HG03280 (cell line): Measurements from ENCODE around the gene CBY2.
A peak's percentile ranks its signal among the peaks of the same experiment; 100 is the strongest.

Experiments used
- ATAC-seq: cut with Tn5 transposase; IDR thresholded peaks from one replicate; pipeline ENCODE4 v1.9.1; 2021; ENCODE audit warnings: mild to moderate bottlenecking, moderate library complexity; ENCODE audit not compliant: unreplicated experiment

Gene CBY2

GRCh38 chr13:45700971-45701900 lies 884 bp upstream of the CBY2 start:
- ATAC-seq: peak; percentile 64

DNA sequence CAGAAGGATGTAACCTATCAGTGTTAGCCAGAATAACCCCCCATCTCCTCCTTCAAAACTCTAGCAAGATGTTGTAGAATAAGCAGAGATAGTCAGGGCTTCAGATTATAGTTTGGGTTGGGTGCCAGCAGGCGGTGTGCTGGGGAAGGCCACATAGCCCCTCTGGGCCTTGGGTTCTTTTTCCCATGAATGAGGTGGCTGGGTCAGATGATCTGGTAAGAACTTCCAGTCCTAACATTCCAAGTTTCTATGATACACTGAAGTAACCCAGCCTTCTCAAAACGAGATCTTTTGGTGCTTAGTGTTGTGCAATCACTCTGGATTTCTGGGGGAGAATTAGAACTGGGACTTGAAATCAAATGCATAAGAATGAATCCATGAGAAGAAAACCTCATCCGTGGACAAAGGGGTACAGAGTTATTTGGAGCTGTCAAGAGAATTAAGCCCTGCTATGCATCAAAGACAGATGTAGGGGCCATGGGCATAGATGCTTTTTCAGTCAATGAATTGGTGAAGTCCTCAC lies 810 bp downstream of the CBY2 start:
- ATAC-seq: no peak

DNA sequence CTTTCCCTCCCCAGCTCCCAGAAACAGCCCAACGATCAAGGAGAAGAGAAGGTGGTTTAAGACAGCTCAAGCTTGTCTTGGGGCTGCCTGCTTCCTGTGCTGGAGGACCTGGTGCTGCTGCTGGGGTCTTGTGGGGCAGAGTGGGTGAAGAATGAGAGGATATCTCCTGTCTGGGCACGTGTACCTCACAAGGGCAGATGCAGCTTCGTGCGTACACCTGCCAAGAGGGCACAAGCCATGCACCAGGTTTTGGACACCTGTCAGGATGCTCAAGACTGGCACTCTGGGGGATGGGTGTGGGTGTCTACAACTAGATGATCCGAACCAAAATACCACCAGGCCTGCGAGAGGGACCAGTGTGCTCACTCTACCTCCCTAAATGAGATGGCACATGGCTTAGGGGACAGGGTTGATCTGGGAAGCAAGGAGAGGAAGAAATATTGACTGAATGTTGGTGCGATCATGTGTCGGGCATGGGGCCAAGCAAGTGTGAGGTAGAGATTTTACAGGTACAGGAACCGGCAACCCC lies 2.2 kb downstream of the CBY2 start:
- no peak for ATAC-seq

GRCh38 chr13:45704854-45705695 lies 3.0 kb downstream of the CBY2 start:
- no peak for ATAC-seq

DNA sequence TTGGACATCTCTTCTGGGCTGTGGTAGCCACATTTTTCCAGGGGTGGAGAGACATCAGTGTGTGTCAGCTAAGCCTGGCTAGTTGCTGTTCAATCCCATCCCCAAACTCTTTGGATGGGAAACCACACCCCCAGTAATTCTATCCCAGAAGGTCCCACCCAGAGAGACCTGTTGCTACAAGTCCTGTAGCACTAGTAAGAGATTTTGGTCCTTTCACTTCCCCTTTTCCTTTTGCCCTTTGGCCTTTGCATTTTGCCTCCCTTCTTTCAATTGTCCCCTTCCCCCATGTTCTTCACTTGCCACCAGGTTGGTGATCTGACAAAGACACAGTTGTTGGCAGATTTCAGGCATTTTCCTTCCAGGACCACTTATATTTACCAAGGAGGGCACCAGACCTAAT lies 3.8 kb downstream of the CBY2 start:
- no peak for ATAC-seq

DNA sequence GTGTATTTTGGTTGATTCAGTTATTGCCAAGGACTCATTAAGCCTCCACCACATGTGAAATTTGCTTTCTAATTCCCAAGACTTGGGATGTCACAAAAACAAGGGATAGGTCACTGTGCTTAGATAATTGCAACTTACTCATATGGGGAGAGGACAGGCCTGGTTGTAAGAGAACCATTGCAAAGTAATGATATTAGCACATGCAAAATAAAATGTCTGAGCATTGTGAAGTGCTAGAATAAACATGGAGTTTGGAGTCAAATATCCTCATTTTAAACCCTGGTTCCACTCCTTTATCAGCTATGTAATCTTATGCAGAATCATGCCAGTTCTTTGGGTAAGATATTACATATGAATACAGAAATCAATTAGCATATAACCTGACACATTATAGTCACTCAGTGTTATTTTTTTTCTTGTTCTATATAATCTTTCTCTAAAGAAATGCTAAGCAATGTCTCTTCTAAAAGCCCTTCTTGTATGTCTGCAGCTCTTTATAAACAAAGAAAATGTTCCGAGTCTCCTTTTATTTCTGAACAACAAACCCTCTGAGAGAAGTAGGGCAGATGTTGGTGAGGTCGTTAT lies 5.5 kb downstream of the CBY2 start:
- ATAC-seq: no peak

GRCh38 chr13:45711951-45712350 lies 9.8 kb downstream of the CBY2 start:
- ATAC-seq: no peak

DNA sequence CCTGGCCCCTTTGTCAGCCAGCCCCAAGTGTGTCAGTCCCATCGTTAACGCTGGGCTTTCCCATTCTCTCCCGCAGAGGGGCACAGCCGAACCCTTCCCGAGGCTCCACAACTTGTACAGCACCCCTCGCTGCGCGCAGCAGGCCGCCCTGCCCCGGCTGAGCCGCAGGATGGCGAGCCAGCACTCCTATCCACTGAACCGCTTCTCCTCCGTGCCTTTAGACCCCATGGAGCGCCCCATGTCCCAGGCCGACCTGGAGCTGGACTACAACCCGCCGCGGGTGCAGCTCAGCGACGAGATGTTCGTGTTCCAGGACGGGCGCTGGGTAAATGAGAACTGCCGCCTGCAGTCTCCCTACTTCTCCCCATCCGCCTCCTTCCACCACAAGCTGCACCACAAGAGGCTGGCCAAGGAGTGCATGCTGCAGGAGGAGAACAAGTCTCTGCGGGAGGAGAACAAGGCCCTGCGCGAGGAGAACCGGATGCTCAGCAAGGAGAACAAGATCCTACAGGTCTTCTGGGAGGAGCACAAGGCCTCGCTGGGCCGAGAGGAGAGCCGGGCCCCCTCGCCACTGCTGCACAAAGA lies 11.1 kb downstream of the CBY2 start:
- ATAC-seq: no peak

DNA sequence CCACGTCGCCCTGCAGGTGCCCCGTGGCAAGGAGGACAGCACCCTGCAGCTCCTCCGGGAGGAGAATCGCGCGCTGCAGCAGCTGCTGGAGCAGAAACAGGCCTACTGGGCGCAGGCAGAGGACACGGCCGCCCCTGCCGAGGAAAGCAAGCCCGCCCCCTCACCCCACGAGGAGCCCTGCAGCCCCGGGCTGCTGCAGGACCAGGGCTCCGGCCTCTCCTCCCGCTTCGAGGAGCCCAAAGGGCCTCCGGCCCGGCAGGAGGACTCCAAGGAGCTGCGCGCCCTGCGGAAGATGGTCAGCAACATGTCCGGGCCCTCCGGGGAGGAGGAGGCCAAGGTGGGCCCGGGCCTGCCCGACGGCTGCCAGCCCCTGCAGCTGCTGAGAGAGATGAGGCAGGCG lies 11.6 kb downstream of the CBY2 start:
- ATAC-seq: no peak

DNA sequence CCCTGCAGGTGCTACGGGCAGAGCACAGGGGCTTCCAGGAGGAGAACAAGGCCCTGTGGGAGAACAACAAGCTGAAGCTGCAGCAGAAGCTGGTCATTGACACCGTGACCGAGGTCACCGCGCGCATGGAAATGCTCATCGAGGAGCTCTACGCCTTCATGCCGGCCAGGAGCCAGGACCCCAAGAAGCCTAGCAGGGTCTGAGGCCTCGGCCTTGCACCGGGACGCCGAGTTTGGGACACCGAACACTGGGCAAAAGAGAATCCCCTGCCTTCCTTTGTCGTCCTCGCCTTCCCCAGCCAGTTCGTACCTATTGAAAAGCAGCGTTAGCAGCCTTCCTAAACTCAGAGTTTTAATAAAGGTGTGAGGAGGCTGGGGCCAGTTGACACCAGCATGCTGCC lies 12.1 kb downstream of the CBY2 start:
- ATAC-seq: no peak

DNA sequence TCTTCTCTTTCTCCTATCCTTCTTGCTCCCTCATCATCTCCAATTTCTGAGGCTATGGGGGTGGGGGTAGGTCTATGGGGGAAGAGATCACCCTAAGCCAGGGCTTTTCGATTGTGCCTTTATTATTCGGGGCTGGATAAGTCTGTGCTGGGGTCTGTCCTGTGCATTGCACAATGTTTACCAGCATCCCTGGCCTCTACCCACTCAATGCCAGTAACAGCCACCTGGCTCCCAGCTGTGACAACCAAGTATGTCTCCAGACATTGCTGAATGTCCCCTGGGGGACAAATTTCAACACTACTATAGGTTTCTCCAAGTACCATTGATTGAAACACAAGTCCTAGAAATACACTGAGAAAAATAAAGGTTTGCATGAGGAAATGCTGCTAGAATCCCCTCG lies 13.2 kb downstream of the CBY2 start:
- no peak for ATAC-seq

GRCh38 chr13:45717349-45717748 lies 15.2 kb downstream of the CBY2 start:
- no peak for ATAC-seq

GRCh38 chr13:45718063-45718462 lies 15.9 kb downstream of the CBY2 start:
- peak; percentile 64 for ATAC-seq

DNA sequence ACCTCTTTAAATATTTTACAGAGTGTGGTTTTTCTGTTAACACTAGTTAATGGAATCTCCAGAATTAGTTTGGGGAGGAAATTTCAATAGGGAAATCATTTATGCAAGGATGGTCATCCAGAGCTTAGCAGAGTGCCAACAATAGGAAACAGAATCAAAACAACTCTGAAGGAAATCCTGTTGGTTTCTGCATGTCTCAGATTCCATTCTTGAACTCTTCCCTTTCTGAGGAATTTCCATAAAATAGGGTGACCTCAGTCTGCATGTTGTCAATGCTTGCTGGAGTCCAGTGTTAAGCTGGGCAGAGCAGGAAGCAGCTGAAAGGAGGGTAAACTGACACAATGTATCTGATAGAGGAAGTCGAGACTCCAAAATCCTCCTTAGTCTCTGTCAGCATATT lies 16.9 kb downstream of the CBY2 start:
- no peak for ATAC-seq

GRCh38 chr13:45721203-45721731 lies 19.1 kb downstream of the CBY2 start:
- ATAC-seq: no peak

DNA sequence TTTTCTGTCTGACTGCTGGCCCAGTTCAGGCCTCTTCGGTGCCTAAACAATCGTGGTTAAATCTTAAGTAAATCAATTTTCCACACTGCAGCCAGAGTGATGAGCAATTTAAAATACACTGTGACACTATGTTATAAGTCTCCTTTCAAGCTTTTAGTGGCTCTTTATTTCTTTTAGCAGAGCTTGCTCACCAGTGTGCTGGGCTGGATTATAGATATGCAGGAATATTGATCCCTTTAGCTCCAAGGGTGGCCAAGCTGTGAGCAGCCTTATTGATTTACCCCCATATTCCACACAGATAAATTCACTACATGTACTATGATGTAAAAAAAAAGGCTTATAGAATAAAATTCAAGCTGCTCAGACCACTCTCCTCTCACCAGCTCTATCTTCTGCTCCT lies 21.7 kb downstream of the CBY2 start:
- ATAC-seq: no peak

- peak; percentile 76 for ATAC-seq
These were observed 26.6 kb downstream of the CBY2 start for GRCh38 chr13:45728759-45729158.

- ATAC-seq: no peak
These were observed 29.3 kb downstream of the CBY2 start for GRCh38 chr13:45731455-45731854.

DNA sequence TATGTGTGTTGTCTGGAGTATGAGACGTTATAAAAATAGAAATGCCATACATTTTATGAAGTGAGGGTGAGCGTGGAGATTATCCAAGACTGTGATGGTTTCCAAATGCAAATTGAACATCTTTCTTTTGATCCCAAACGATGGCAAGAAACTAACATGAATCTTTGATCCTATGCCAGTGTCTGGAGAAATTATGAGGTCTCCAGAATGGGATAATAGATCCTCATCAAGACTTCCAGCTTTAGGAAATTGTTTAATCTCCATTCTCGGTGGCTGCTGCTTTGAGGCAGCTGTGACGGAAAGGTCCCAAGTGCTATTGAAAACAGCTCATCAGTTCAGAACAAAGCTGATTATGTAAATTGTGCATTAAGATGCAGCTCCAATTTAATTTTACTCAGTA lies 30.8 kb downstream of the CBY2 start:
- ATAC-seq: no peak

GRCh38 chr13:45733361-45733760 lies 31.2 kb downstream of the CBY2 start:
- ATAC-seq: no peak
